Sigmoid colon (tissue), 7 donors: Measurements from ENCODE around the gene CCT6B. TPM values are rescaled to one million over a fixed set of nuclear protein-coding genes. Genes with fewer than 3 reads are reported as not detected.
"Not testable (repeated sequence)": the region's sequence is repeated elsewhere in the genome, so short reads cannot be mapped to it uniquely, and the experiment has no call there.

Experiments
- DNase-seq: peaks from one replicate; pipeline ENCODE4 v3.0.0-alpha.2; 2019
- H3K27ac ChIP-seq, 4 donors: fragments of 200-600 bp; sonication (generic); one replicate each; pipeline ENCODE4 v1.5.1; 2016 to 2019; ENCODE audit warnings: mild to moderate bottlenecking in 1 of 4
- H3K27me3 ChIP-seq, 3 donors: fragments of 200-600 bp; sonication (generic); one replicate each; pipeline ENCODE4 v1.5.1; 2019; ENCODE audit warnings: mild to moderate bottlenecking in 1 of 3
- H3K36me3 ChIP-seq, 4 donors: fragments of 200-600 bp; sonication (generic); one replicate each; pipeline ENCODE4 v1.5.1; 2016 to 2019
- H3K4me1 ChIP-seq, 4 donors: fragments of 200-600 bp; sonication (generic); one replicate each; pipeline ENCODE4 v1.5.1; 2017 to 2019
- H3K4me3 ChIP-seq, 4 donors: fragments of 200-600 bp; sonication (generic); one replicate each; pipeline ENCODE4 v1.5.1; 2017 to 2019; ENCODE audit warnings: mild to moderate bottlenecking in 2 of 4, moderate library complexity in 1 of 4
- H3K9me3 ChIP-seq, 4 donors: fragments of 200-600 bp in 3 of 4; sonication (generic) in 3 of 4; one replicate each; pipeline versions ENCODE4 v1.5.1 to v1.6.1; 2013 to 2019
- EP300 ChIP-seq, 4 donors: sonication (generic); formaldehyde crosslinking; IDR thresholded peaks; one replicate each; pipeline ENCODE4 v1.6.1; 2017; ENCODE audit warnings: antibody characterized with exemption in 4 of 4
- POLR2A ChIP-seq, 2 donors: fragments of 450-650 bp; IDR thresholded peaks; one replicate each; pipeline ENCODE4 v1.6.1; 2016; ENCODE audit warnings: antibody characterized with exemption in 2 of 2, mild to moderate bottlenecking in 2 of 2, moderate library complexity in 2 of 2
- POLR2AphosphoS5 ChIP-seq, 4 donors: sonication (generic); formaldehyde crosslinking; IDR thresholded peaks; one replicate each; pipeline ENCODE4 v1.6.1; 2017; ENCODE audit warnings: antibody characterized with exemption in 4 of 4
- WGBS, 2 donors: extraction: QIAGEN DNeasy Blood & Tissue Kit; methylation state at CpG; one replicate each; pipeline ENCODE4 v1.1.7; 2013; 5-methylcytosine and 5-hydroxymethylcytosine counted together
- intact Hi-C: fragments of 100-400 bp; cut with DNase I; formaldehyde crosslinking; loops from one replicate; pipeline ENCODE4 v1.15.1; 2023
- polyA plus RNA-seq, 3 donors: library from polyadenylated mRNA; stranded (reverse); fragments of 200-250 nt; gene quantifications; one replicate each; pipeline ENCODE4 v1.2.3, GENCODE V29; 2013
- total RNA-seq, 4 donors: library from RNA; depleted of rRNA; stranded (reverse); fragments of >200 nt; gene quantifications; one replicate each; pipeline ENCODE4 v1.1.0, GENCODE V29; 2016
- TF ChIP-seq, protein P1 (sequence below), 4 experiments: fragments of 450-650 bp in 3 of 4; fragments of 200-600 bp in 1 of 4; IDR thresholded peaks; one replicate each; pipeline ENCODE4 v1.5.1; 2016 to 2019; ENCODE audit warnings: antibody characterized with exemption in 4 of 4, mild to moderate bottlenecking in 3 of 4, moderate library complexity in 2 of 4
- donor health status: healthy with polysubstance abuse.
- donor health status: Bipolar disorder and iron deficiency.
- donor health status: healthy.

Gene CCT6B
- total and polyA plus RNA-seq, 7 donors, result 0.87 to 4.3 (median 3.3) TPM

DNA sequence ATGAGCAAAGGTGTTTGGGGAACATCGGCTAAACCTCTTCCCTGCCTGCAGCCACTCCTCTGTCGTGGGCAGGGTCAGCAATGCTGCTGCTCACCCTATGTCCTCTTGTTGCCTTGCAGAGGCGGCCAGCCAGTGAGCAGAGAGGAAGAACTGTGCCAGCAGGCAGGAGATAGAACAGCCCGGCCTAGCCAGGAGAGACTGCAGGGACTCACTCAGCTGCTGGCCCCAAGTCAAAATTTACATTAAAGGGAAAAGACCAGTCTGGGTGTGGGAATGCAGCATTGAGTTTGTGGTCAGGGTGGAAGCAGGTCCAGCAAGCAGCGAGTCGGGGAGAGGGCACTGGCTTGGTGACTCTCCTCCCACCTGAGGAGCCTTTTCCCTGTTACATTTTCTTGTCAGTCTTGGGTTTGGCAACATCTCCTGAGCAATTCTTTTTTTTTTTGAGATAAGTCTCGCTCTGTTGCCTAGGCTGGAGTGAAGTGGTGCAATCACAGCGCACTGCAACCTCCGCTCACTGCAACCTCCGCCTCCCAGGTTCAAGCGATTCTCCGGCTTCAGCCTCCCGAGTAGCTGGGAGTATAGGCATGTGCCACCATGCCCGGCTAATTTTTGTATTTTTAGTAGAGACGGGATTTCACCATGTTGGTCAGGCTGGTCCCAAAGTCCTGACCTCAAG lies 41.8 kb upstream of the CCT6B start:
- TF ChIP-seq POLR2AphosphoS5 (IDR thresholded peaks at IDR 0.05) (peak; percentile 10 to 68 (median 64)), EP300 (IDR thresholded peaks at IDR 0.05) (peak in 1 of 4 donors; percentile 3), POLR2A (IDR thresholded peaks at IDR 0.05) (no peak)
- TF ChIP-seq, protein P1, sequence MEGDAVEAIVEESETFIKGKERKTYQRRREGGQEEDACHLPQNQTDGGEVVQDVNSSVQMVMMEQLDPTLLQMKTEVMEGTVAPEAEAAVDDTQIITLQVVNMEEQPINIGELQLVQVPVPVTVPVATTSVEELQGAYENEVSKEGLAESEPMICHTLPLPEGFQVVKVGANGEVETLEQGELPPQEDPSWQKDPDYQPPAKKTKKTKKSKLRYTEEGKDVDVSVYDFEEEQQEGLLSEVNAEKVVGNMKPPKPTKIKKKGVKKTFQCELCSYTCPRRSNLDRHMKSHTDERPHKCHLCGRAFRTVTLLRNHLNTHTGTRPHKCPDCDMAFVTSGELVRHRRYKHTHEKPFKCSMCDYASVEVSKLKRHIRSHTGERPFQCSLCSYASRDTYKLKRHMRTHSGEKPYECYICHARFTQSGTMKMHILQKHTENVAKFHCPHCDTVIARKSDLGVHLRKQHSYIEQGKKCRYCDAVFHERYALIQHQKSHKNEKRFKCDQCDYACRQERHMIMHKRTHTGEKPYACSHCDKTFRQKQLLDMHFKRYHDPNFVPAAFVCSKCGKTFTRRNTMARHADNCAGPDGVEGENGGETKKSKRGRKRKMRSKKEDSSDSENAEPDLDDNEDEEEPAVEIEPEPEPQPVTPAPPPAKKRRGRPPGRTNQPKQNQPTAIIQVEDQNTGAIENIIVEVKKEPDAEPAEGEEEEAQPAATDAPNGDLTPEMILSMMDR (IDR thresholded peaks at IDR 0.05), result no peak
- intact Hi-C loops, result loop anchor here (1.0 kb wide), 1 partner anchor 19 kb away; no protein-coding TSS in a partner anchor
- peaks cover 0 to 59% (median 45%) of the 10 kb centered on the region in 4 donors for H3K4me1 ChIP-seq
- H3K27ac ChIP-seq, result peak overlapping the region; percentile 53 to 92 (median 82)
- DNase-seq, result peak; percentile 89
- peaks cover 0 to 54% (median 14%) of the 10 kb centered on the region in 4 donors for H3K36me3 ChIP-seq
- no peak overlapping the region for H3K4me3 ChIP-seq
- no peaks in the 10 kb centered on the region for H3K27me3 ChIP-seq
- H3K9me3 ChIP-seq, result no peaks in the 10 kb centered on the region
- WGBS, 2 donors, result 89% methylated on average over 15 of the region's 15 CpGs

DNA sequence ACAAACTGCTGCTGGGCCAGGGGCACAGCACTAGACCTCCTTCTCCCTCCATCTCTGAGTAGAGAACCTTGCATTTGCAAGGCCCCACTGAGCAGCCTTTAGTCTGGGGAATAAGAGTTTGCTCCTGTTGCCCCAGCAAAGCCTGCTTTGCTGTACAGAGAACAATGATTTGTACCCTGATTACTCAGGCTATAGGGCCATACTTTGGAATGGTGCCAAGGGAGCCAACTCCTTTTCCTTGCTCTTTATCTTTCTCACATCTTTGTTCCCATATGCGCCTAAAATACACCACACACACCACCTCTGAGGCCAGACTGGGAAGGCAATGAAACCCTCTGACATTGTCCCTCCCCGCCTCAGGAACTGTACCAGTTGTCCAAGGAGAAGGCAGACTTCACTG lies 40.3 kb upstream of the CCT6B start:
- Histone ChIP-seq H3K9me3 (no peaks in the 10 kb centered on the region), H3K27ac (peak overlapping the region; percentile 53 to 92 (median 82)), H3K4me3 (no peak overlapping the region), H3K4me1 (peaks cover 0 to 73% (median 59%) of the 10 kb centered on the region in 4 donors), H3K36me3 (peaks cover 0 to 51% (median 12%) of the 10 kb centered on the region in 4 donors), H3K27me3 (no peaks in the 10 kb centered on the region)
- intact Hi-C loops, result no loop called here
- TF ChIP-seq EP300 (IDR thresholded peaks at IDR 0.05) (no peak), POLR2AphosphoS5 (IDR thresholded peaks at IDR 0.05) (no peak), POLR2A (IDR thresholded peaks at IDR 0.05) (no peak)
- TF ChIP-seq, protein P1 (IDR thresholded peaks at IDR 0.05), result no peak
- DNase-seq, result no peak
- 62 to 84% methylated on average over 2 of the region's 2 CpGs for WGBS, 2 donors

DNA sequence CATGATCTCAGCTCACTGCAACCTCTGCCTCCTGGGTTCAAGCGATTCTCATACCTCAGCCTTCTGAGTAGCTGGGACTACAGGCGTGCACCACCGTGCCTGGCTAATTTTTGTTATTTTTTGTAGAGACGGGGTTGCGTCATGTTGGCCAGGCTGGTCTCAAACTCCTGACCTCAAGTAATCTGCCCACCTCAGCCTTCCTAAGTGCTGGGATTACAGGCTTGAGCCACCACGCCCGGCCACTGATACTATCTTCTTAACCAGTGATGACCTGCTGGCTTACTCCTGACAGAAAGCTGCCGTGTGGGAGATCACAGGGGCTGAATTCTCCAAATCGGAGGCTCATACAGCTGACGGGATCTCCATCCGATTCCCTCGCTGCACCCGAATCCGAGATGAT lies 39.7 kb upstream of the CCT6B start:
- H3K27me3 ChIP-seq, H3K4me3 ChIP-seq, DNase-seq, H3K9me3 ChIP-seq, intact Hi-C loops: not testable (repeated sequence)
- Histone ChIP-seq H3K27ac (peak overlapping the region; percentile 53 to 92 (median 82)), H3K4me1 (peaks cover 0 to 77% (median 63%) of the 10 kb centered on the region in 4 donors), H3K36me3 (peaks cover 0 to 55% (median 12%) of the 10 kb centered on the region in 4 donors)
- WGBS, 2 donors, result 94 to 96% methylated on average over 14 of the region's 14 CpGs

DNA sequence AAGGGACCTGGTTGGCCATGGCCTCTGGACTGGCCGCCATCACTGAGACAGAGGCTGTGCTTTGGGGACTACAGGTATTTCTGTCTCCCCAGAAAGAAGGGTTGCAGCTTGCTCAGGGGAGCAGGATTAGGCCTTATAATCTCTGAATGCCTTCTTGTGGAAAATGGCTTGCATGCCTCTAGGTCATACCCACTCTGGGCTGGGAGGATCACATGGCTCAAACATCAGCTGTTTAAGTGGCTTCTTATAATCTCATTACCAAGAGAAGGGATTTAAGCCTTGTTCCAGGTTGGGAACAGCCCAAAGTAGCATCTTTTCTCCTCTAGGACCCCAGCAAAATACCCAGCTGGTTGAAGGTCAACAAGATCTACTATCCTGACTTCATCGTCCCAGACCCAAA lies 38.2 kb upstream of the CCT6B start:
- H3K9me3 ChIP-seq, result no peaks in the 10 kb centered on the region
- H3K27ac ChIP-seq, result peak overlapping the region in 3 of 4 donors; percentile 87 to 92 (median 91)
- no peak for TF ChIP-seq POLR2A (IDR thresholded peaks at IDR 0.05)
- TF ChIP-seq, protein P1 (IDR thresholded peaks at IDR 0.05), result no peak
- TF ChIP-seq EP300 (IDR thresholded peaks at IDR 0.05), result no peak
- TF ChIP-seq POLR2AphosphoS5 (IDR thresholded peaks at IDR 0.05), result no peak
- intact Hi-C loops, result loop anchor here (2.0 kb wide), 2 partner anchors 63 to 89 kb away; partner anchors contain the start of gene RFFL
- peaks cover 0 to 60% (median 12%) of the 10 kb centered on the region in 4 donors for H3K36me3 ChIP-seq
- no peak for DNase-seq
- WGBS, 2 donors, result 95% methylated on average over 2 of the region's 2 CpGs
- H3K4me1 ChIP-seq, result peaks cover 0 to 77% (median 63%) of the 10 kb centered on the region in 4 donors
- no peaks in the 10 kb centered on the region for H3K27me3 ChIP-seq
- no peak overlapping the region for H3K4me3 ChIP-seq

GRCh38 chr17:34998205-34998604 lies 36.9 kb upstream of the CCT6B start:
- intact Hi-C loops, result loop anchor here (1.0 to 2.0 kb wide), 3 partner anchors 65 to 121 kb away; partner anchors contain the start of genes RAD51D and RFFL
- peaks cover 0 to 69% (median 57%) of the 10 kb centered on the region in 4 donors for H3K4me1 ChIP-seq

More at GRCh38 chr17:34998205-34998604, 36.9 kb upstream of the CCT6B start:
- Histone ChIP-seq H3K4me3 (peak overlapping the region in 2 of 4 donors; percentile 4 to 13), H3K9me3 (no peaks in the 10 kb centered on the region), H3K27me3 (no peaks in the 10 kb centered on the region), H3K36me3 (peaks cover 5 to 63% (median 15%) of the 10 kb centered on the region in 4 donors), H3K27ac (peak overlapping the region; percentile 86 to 92 (median 89))
- peak; percentile 89 for DNase-seq
- 24 to 44% methylated on average over 5 of the region's 5 CpGs for WGBS, 2 donors
- no peak for TF ChIP-seq POLR2A (IDR thresholded peaks at IDR 0.05)
- TF ChIP-seq, protein P1 (IDR thresholded peaks at IDR 0.05), result peak; percentile 74 to 87 (median 79)
- TF ChIP-seq POLR2AphosphoS5 (IDR thresholded peaks at IDR 0.05), result peak in 3 of 4 donors; percentile 24 to 51 (median 29)
- no peak for TF ChIP-seq EP300 (IDR thresholded peaks at IDR 0.05)
